ENCODE results near the gene DAO.

The DAO gene

DNA sequence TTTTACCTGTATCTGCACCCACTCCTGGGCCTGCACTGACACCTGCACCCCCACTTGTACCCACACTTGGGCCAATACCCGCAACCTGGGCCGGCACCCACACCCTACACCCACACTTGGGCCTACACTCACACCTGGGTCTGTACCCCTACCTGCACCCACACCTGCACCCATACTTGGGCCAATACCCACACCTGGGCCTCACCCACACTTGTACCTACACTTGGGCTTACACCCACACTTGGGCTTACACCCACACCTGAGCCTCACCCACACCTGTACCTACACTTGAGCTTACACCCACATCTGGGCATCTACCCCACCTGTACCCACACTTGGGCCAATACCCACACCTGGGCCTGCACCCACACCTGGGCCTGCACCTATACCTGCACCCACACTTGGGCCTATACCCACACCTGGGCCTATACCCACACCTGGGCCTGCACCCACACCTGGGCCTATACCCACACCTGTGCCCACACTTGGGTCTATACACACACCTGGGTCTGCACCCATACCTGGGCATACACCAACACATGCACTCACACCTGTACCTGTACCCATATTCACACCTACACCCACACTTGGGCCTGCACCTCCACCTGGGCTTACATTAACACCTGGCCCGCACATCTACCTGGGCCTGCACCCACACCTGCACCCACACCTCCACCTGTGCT lies 39.2 kb downstream of the DAO start:
- no peak for DNase-seq (ENCODE audit: low read depth in 2 of 2)

DNA sequence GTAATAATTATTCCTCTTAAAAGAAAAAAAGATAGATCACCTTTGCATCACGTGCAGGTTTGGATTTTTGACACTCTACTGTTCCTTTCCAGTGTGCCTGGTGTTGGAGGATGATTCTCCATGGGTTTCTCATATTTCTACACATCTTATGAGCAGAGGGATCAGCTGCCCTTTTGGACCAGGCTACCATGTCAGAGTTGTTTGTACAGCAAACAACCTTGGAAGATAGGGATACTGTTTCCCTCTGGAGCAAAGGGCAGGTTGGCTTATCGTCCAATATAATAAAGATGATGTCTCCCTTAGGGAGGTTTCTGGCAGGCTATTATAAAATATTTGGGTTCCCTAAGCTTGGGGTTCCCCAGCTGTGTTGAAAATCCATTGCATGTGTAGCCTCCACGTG lies 42.1 kb downstream of the DAO start:
- no peak for DNase-seq (ENCODE audit: low read depth in 2 of 2)

DNA sequence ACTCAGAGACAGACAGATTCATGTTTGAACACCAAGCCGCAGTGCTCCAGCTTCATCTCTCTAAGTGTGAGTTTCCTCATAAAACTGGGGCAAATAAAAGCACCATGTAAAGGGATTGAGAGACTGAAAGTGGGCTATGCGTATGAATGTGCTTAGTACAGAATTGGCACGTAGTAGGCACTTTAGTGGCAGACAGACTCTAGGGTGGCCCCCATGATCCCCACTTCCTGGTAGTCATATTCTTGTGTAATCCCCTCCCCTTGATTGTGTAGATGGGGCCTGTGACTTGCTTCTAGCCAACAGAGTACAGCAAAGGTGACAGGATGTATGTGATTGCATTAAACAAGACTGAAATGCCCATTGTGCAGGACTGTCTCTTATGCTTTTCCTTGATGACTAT lies 43.0 kb downstream of the DAO start:
- DNase-seq (ENCODE audit: low read depth in 2 of 2), result no peak

DNA sequence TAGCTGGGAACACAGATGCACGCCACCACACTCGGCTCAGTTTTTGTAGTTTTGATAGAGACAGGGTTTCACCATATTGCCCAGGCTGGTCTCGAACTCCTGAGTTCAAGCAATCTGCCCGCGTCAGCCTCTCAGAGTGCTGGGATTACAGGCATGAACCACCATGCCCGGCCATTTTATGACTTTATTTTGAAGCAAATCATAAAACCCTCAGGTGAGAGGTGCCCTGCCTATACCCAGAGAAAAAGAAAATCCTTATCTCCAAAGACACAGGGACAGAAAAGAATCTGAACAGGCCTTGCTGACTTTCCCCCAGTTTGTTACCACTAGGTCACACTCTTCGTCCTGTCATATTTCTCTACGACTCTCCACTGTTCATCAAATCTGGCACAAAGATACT lies 48.8 kb downstream of the DAO start:
- no peak for DNase-seq (ENCODE audit: low read depth in 2 of 2)

DNA sequence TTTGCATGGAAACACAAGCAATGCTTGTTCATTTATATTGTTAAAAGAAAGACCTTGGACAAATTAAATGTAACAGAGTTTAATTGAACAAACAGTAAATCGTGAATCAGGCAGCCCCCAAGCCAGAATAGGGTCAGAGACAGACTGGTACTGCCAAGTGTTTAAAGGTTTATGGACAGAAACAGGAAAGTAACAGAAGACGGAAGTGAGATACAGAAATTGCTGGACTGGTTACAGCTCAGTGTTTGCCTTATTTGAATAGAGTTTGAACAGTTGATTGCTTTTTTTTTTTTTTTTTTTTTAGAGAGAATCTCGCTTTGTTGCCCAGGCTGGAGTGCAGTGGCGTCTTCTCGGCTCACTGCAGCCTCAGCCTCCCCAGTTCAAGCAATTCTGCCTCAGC lies 50.3 kb downstream of the DAO start:
- no peak for DNase-seq (ENCODE audit: low read depth in 2 of 2)

DNA sequence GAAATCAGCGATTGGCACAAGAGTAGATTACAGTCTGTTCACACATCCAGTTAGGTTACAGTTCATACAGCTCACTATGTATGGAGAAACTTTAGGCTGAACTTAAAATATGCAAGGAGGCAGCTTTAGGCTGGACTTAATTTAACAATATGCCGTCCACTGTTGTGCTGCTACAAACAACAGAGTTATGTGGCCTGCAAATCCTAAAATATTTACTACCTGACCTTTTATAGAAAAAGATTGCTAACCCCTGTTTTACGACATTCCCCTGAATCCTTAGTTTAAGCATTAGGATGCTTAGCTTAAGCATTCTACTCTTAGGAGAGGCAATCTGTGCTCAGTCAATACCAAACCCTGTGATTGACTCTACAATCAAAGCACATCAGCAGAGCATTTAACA lies 50.9 kb downstream of the DAO start:
- DNase-seq (ENCODE audit: low read depth in 2 of 2), result no peak

DNA sequence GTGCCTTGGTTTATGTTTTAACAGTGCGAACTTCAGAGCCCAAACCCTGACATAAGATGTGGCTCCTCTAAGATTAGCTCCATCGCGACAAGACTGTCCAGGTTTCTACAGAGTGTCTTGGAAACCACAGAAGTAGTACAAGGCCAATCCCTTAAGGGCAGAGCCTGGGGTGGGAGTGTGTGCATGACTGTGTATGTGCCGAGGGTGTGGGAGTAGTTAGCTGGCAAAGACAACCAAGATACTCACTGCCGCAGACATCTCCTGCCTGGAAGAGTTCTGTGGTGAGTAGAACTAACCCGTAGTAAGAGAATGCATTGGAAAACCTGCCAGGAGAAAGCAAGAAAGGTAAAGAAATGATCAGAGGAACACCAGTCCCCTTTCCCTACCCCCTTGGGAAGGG lies 54.1 kb downstream of the DAO start:
- no peak for DNase-seq (ENCODE audit: low read depth in 2 of 2)

DNA sequence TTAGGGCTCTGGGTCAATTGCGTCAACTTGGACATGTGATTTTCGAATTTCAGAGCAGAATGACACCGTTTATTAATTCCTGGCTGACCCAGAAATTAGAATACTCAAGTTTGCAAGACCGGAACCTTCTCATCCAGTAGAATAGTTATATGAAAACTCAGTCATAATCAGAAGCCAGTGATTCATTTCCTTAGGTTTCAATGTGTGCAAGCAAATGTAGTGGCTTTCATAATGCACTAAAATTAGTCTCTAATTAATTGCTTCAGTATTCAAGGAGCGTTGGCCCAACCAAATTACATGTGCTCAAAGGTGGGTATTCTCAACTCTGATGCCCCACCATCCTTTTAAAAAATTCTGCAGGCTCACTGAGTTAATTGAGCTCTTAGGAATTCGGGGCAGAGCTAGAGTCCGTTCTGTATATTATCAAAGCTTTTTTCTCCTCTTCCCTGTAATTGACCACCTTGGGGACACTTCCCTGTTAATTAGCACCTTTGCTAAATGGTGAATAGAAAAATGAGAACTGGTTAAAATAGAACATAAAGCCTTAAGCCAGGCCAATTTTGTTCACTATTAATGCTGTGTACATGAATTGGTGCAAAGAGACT lies 55.4 kb downstream of the DAO start:
- no peak for DNase-seq (ENCODE audit: low read depth in 2 of 2)

DNA sequence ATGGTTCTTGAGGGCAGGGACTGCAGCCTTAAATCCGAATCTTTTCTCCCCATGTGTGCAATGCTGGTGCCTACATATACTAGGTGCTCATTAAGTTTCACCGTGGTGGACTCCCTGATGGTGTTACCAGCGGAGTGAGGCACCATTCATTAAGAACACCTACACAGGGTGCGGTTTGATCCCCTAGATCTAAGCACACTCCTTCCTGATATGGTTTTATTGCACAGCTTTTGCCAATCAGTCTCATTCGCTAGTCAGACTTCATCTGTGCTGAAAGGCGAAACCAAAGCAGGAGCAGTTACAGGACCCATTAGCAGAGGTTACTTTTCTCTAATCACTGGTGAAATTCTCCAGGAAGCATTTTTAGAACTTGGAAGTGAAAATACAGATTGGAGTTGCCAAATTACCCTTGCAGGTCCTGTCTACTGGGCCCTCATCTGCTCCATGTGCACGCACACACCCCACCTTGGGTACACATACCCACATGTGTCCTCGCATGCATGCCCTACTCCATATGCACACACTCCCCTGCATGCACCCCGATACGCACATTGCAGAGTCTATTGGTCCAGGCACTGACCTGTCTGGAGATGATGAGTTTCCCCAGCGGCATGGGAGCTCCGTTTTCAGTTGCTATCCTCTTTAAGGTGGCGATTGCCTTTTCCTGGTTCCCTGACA lies 58.5 kb downstream of the DAO start:
- DNase-seq (ENCODE audit: low read depth in 2 of 2), result no peak

DNA sequence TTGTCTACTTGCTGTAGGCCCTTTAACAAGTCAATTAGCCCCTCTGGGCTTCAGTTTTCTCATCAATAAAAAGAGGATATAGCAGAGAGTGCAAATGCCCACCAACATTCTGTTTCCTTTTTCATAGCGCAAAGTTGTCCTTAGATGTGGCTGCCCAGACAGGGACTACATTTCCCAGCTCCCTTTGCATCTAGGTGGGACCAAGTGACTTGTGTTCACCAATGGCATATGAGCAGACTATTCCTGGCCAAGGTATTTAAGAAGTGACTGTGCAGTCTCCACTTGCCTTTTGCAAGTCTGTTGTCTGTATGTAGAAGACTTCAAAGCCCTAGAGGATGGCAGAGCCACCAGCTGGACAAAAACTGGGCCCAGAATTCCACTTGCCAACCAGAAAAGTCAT lies 59.7 kb downstream of the DAO start:
- DNase-seq (ENCODE audit: low read depth in 2 of 2), result no peak

DNA sequence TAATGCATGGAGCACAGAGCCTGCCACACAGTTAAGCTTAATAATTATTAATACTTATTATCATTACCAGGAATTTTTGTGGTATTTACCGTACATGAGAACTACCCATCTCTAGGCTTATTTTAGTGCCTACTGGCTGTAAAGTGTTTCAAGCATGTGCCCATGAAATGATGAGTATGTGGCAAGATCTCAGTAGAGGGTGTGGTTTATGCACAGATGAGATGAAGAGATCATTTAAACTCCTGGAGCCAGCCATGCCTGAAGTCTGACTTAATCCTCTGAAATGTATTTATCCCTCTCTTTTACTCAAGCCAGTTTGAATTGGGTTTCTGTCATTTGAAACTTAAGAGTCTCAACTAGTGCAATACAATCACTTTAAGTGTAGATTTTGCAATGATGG lies 60.2 kb downstream of the DAO start:
- no peak for DNase-seq (ENCODE audit: low read depth in 2 of 2)

DNA sequence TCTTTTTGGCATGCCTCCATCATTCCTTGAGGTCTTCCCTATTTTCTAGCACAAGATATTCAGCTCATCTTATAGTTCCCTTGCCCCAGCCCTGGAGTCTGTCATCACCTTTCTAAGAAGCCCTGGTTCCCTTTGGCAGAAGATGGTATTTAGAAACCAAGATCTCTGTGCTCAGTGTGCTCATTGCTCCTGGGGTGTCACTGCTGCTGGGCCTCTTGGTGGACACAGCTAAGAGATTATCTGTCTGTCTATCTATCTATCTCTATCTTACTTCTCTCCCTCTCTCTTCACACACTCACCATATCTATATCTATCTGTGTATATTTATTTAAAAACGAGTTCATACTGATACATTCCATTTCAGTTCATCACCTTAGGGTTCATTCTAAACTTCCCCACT lies 67.2 kb downstream of the DAO start:
- no peak for DNase-seq (ENCODE audit: low read depth in 2 of 2)

DNA sequence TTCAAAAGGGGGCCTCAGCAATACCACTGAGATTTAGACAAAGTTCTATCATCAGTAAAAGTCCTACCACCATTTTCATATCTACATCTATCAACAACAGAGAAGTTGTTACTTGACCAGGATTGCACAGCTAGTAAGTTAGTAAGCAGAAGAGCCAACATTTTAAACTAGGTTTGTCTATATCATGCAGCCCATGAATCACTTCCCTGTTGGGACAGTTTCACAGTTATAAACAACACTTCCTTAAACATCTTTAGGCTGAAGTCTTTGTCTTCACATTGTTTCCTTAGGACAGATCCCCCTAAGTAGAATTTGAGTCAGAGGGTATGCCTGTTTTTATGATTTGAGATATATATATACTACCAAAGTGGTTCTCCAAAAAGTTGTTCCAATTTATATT lies 68.5 kb downstream of the DAO start:
- DNase-seq (ENCODE audit: low read depth in 2 of 2), result no peak

DNA sequence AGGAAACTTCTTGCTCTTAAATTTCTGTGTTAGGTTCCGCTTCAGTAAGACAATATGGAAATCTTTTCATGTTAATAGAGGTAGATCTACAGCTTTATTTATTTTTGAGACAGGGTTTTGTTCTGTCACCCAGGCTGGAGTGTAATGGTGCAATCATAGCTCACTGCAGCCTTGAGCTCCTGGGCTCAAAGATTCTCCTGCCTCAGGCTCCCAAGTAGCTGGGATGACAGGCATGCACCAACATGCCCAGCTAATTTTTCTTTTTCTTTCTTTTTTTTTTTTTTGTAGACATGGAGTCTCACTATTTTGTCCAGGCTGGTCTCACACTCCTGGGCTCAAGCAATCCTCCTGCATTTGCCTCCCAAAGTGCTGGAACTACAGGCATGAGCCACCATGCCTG lies 70.1 kb downstream of the DAO start:
- no peak for DNase-seq (ENCODE audit: low read depth in 2 of 2)

All from stimulated activated CD8-positive, alpha-beta memory T cell treated with anti-CD3 and anti-CD28 coated beads, Interleukin-15, amount 100 ng/mL, for 4 hours (primary cell).